H1 (cell line): ENCODE measurements around the gene COL16A1. TPM values are rescaled to one million over a fixed set of nuclear protein-coding genes. Genes with fewer than 3 reads are reported as not detected.

Experiments
- CTCF ChIA-PET: fragments of 300-600 bp; sonication (Branson Sonifier 250); formaldehyde crosslinking; loops from one replicate; lab custom pipeline; 2021; ENCODE audit not compliant: partially characterized antibody; lab: Charles Lee
- POLR2A ChIA-PET: fragments of 300-600 bp; sonication (Branson Sonifier 250); formaldehyde crosslinking; loops from one replicate; lab custom pipeline; 2021; ENCODE audit warnings: inconsistent platforms; ENCODE audit not compliant: partially characterized antibody; lab: Charles Lee
- DNase-seq, 2 experiments: peaks; one replicate each; pipeline versions ENCODE4 v3.0.0 to v3.0.0-alpha.2; 2010 to 2022; ENCODE audit warnings: low spot score in 2 of 2, low read depth in 1 of 2, mixed read lengths in 1 of 2
- FAIRE-seq: peaks from 2 replicates; lab custom pipeline; 2011; peaks lifted over from hg19 to GRCh38; lab: Jason Lieb, UNC
- H2AFZ ChIP-seq: 2 replicates; pipeline ENCODE4 v1.8.1; 2012; ENCODE audit warnings: low read length, inconsistent platforms
- H2AK5ac ChIP-seq: 2 replicates; pipeline ENCODE4 v1.6.1; 2013; ENCODE audit warnings: low read depth, low read length
- H2BK120ac ChIP-seq: replicated peaks from 2 replicates; pipeline ENCODE3; 2013; ENCODE audit warnings: low read depth, low read length, inconsistent platforms
- H2BK12ac ChIP-seq: 2 replicates; pipeline ENCODE4 v1.6.1; 2013; ENCODE audit warnings: low read depth, low read length
- H2BK15ac ChIP-seq: 2 replicates; pipeline ENCODE4 v1.6.1; 2013; ENCODE audit warnings: low read length
- H2BK20ac ChIP-seq: 2 replicates; pipeline ENCODE4 v1.6.1; 2013; ENCODE audit warnings: low read length
- H2BK5ac ChIP-seq: 2 replicates; pipeline ENCODE4 v1.6.1; 2013; ENCODE audit warnings: low read depth, low read length
- H3K14ac ChIP-seq: 2 replicates; pipeline ENCODE4 v1.6.1; 2013; ENCODE audit warnings: inconsistent platforms; ENCODE audit not compliant: insufficient read length
- H3K18ac ChIP-seq: 2 replicates; pipeline ENCODE4 v1.6.1; 2013; ENCODE audit warnings: low read length; ENCODE audit errors: extremely low read depth
- H3K23ac ChIP-seq: 2 replicates; pipeline ENCODE4 v1.6.1; 2013; ENCODE audit warnings: inconsistent platforms; ENCODE audit not compliant: insufficient read length
- H3K23me2 ChIP-seq: 2 replicates; pipeline ENCODE4 v1.6.1; 2013; ENCODE audit warnings: low read depth, low read length
- H3K27ac ChIP-seq: 2 replicates; pipeline ENCODE4 v1.6.1; 2011; ENCODE audit warnings: low read depth, low read length, inconsistent platforms
- H3K27me3 ChIP-seq, 4 experiments: replicated peaks in 1 of 4; 1 replicate in 1 of 4; 2 replicates in 3 of 4; pipeline versions ENCODE4 v1.6.1 to v1.8.1; 2011 to 2013; ENCODE audit warnings: low read length in 3 of 4, mild to moderate bottlenecking in 3 of 4, inconsistent platforms in 2 of 4, mixed read lengths in 2 of 4, moderate library complexity in 1 of 4; ENCODE audit not compliant: control insufficient read depth in 3 of 4, insufficient read depth in 3 of 4; ENCODE audit errors: extremely low read depth in 1 of 4
- H3K36me3 ChIP-seq, 4 experiments: 2 replicates each; pipeline versions ENCODE4 v1.6.1 to v1.8.1; 2011 to 2013; ENCODE audit warnings: mild to moderate bottlenecking in 4 of 4, low read length in 3 of 4, moderate library complexity in 2 of 4, control low read depth in 1 of 4, inconsistent platforms in 1 of 4; ENCODE audit not compliant: insufficient read depth in 4 of 4, control insufficient read depth in 2 of 4
- H3K4ac ChIP-seq: replicated peaks from 2 replicates; pipeline ENCODE3; 2013; ENCODE audit warnings: low read length, low read depth, mixed read lengths, inconsistent platforms; ENCODE audit not compliant: insufficient read length
- H3K4me1 ChIP-seq, 4 experiments: replicated peaks in 1 of 4; 1 replicate in 1 of 4; 2 replicates in 3 of 4; pipeline versions ENCODE4 v1.6.1 to v1.8.1; 2011 to 2013; ENCODE audit warnings: low read length in 3 of 4, inconsistent platforms in 2 of 4, mixed read lengths in 1 of 4; ENCODE audit not compliant: insufficient read depth in 4 of 4, control insufficient read depth in 3 of 4
- H3K4me2 ChIP-seq, 2 experiments: 2 replicates each; pipeline versions ENCODE4 v1.6.1 to v1.8.1; 2011 to 2013; ENCODE audit warnings: low read depth in 2 of 2, low read length in 2 of 2, control low read depth in 1 of 2, inconsistent platforms in 1 of 2, mild to moderate bottlenecking in 1 of 2; ENCODE audit not compliant: insufficient read depth in 1 of 2
- H3K4me3 ChIP-seq, 4 experiments: fragments of 200-600, 300-600 bp in 1 of 4; sonication (generic), shearing (Covaris generic), sonication (Bioruptor Twin) in 1 of 4; 2 replicates each; pipeline versions ENCODE4 v1.5.1 to v1.8.1; 2011 to 2016; ENCODE audit warnings: low read length in 4 of 4, low read depth in 3 of 4, control low read depth in 2 of 4, inconsistent platforms in 2 of 4, mild to moderate bottlenecking in 2 of 4, mixed read lengths in 1 of 4, moderate library complexity in 1 of 4; ENCODE audit not compliant: insufficient read depth in 2 of 4; ENCODE audit errors: extremely low read depth in 1 of 4
- H3K56ac ChIP-seq: replicated peaks from 2 replicates; pipeline ENCODE3; 2013; ENCODE audit warnings: low read depth, mild to moderate bottlenecking, mixed read lengths, low read length, inconsistent platforms; ENCODE audit not compliant: insufficient read length
- H3K79me1 ChIP-seq: 2 replicates; pipeline ENCODE4 v1.6.1; 2013; ENCODE audit warnings: low read depth, low read length, control low read depth
- H3K79me2 ChIP-seq, 2 experiments: 2 replicates each; pipeline versions ENCODE4 v1.6.1 to v1.8.1; 2012 to 2013; ENCODE audit warnings: low read length in 2 of 2, mild to moderate bottlenecking in 2 of 2, inconsistent platforms in 1 of 2; ENCODE audit not compliant: insufficient read depth in 2 of 2, control insufficient read depth in 1 of 2
- H3K9ac ChIP-seq, 4 experiments: replicated peaks in 1 of 4; 1 replicate in 1 of 4; 2 replicates in 3 of 4; pipeline versions ENCODE4 v1.6.1 to v1.8.1; 2011 to 2013; ENCODE audit warnings: low read depth in 3 of 4, low read length in 3 of 4, control low read depth in 2 of 4, mild to moderate bottlenecking in 2 of 4, moderate library complexity in 2 of 4, inconsistent platforms in 1 of 4; ENCODE audit errors: extremely low read depth in 1 of 4
- H3K9me3 ChIP-seq, 2 experiments: 2 replicates each; pipeline versions ENCODE4 v1.6.1 to v1.8.1; 2012 to 2013; ENCODE audit warnings: mild to moderate bottlenecking in 2 of 2, moderate library complexity in 2 of 2, control low read depth in 1 of 2, inconsistent platforms in 1 of 2, low read depth in 1 of 2, low read length in 1 of 2, mixed read lengths in 1 of 2; ENCODE audit not compliant: insufficient read depth in 2 of 2
- H4K20me1 ChIP-seq, 2 experiments: replicated peaks in 1 of 2; 2 replicates each; pipeline versions ENCODE3 to v1.8.1; 2011 to 2013; ENCODE audit warnings: inconsistent platforms in 2 of 2, low read length in 2 of 2, mild to moderate bottlenecking in 1 of 2; ENCODE audit not compliant: insufficient read depth in 2 of 2, control insufficient read depth in 1 of 2
- H4K5ac ChIP-seq: 2 replicates; pipeline ENCODE4 v1.6.1; 2013; ENCODE audit warnings: low read length, low read depth, mixed read lengths, inconsistent platforms; ENCODE audit not compliant: insufficient read length
- H4K8ac ChIP-seq: 2 replicates; pipeline ENCODE4 v1.8.0; 2013; ENCODE audit warnings: mild to moderate bottlenecking, moderate library complexity, low read length, inconsistent platforms; ENCODE audit not compliant: insufficient read depth; ENCODE audit errors: extremely low read depth
- H4K91ac ChIP-seq: replicated peaks from 2 replicates; pipeline ENCODE3; 2013; ENCODE audit warnings: low read length, mixed read lengths, inconsistent platforms; ENCODE audit not compliant: insufficient read length
- ASH2L ChIP-seq: fragments of 200-600, 300-600 bp; sonication (generic); IDR thresholded peaks from one replicate; pipeline ENCODE4 v1.7.1; 2017; ENCODE audit warnings: low read length
- BACH1 ChIP-seq: IDR thresholded peaks from 2 replicates; pipeline ENCODE4 v1.6.1; 2012; ENCODE audit warnings: low read length, improper control_type of control experiment
- BRCA1 ChIP-seq: IDR thresholded peaks from 2 replicates; pipeline ENCODE4 v1.6.1; 2012; ENCODE audit warnings: low read depth, low read length, improper control_type of control experiment
- CHD2 ChIP-seq: IDR thresholded peaks from 2 replicates; pipeline ENCODE4 v1.6.1; 2012; ENCODE audit warnings: low read length, improper control_type of control experiment
- EZH2 ChIP-seq: fragments of 200-600 bp; sonication (generic); IDR thresholded peaks from 2 replicates; pipeline ENCODE4 v1.7.1; 2012; ENCODE audit warnings: low read depth, mild to moderate bottlenecking, moderate library complexity, low read length, inconsistent platforms; ENCODE audit not compliant: severe bottlenecking
- GTF2F1 ChIP-seq: IDR thresholded peaks from 2 replicates; pipeline ENCODE4 v1.6.1; 2012; ENCODE audit warnings: low read depth, low read length, improper control_type of control experiment, borderline replicate concordance
- HDAC2 ChIP-seq, 2 experiments: fragments of 300-600 bp in 1 of 2; sonication (generic) in 1 of 2; IDR thresholded peaks; 2 replicates each; pipeline ENCODE4 v1.6.1; 2011 to 2012; ENCODE audit warnings: low read depth in 2 of 2, low read length in 2 of 2, mild to moderate bottlenecking in 2 of 2, moderate library complexity in 2 of 2, borderline replicate concordance in 1 of 2, inconsistent platforms in 1 of 2
- JUND ChIP-seq: IDR thresholded peaks from 2 replicates; pipeline ENCODE4 v1.6.1; 2011; ENCODE audit warnings: mild to moderate bottlenecking, improper control_type of control experiment, low read length
- MAFK ChIP-seq: IDR thresholded peaks from 2 replicates; pipeline ENCODE4 v1.6.1; 2012; ENCODE audit warnings: low read depth, mild to moderate bottlenecking, improper control_type of control experiment, low read length
- RAD21 ChIP-seq, 2 experiments: IDR thresholded peaks in 1 of 2; conservative IDR thresholded peaks in 1 of 2; 2 replicates each; pipeline ENCODE4 v1.6.1; 2011; ENCODE audit warnings: low read depth in 2 of 2, low read length in 2 of 2, improper control_type of control experiment in 1 of 2, inconsistent platforms in 1 of 2, mild to moderate bottlenecking in 1 of 2, moderate library complexity in 1 of 2
- RBBP5 ChIP-seq: IDR thresholded peaks from 2 replicates; pipeline ENCODE4 v1.7.1; 2012; ENCODE audit warnings: low read depth, mild to moderate bottlenecking, inconsistent platforms, low read length, moderate library complexity, borderline replicate concordance
- RFX5 ChIP-seq: IDR thresholded peaks from 2 replicates; pipeline ENCODE4 v1.6.1; 2011; ENCODE audit warnings: low read depth, low read length, improper control_type of control experiment, borderline replicate concordance
- SIRT6 ChIP-seq: IDR thresholded peaks from one replicate; pipeline ENCODE4 v1.7.1; 2012; ENCODE audit warnings: low read length, inconsistent platforms
- SP2 ChIP-seq: IDR thresholded peaks from 2 replicates; pipeline ENCODE4 v1.6.1; 2012; ENCODE audit warnings: mild to moderate bottlenecking, low read length, inconsistent platforms
- TBP ChIP-seq: IDR thresholded peaks from 2 replicates; pipeline ENCODE4 v1.6.1; 2011; ENCODE audit warnings: low read depth, low read length, improper control_type of control experiment
- WGBS, 2 experiments: shearing (Covaris generic) in 1 of 2; methylation state at CpG; one replicate each; pipeline versions ENCODE4 v1.1.6 to v1.1.7; 2013 to 2015; ENCODE audit warnings: low lambda C conversion rate in 2 of 2, mixed read lengths in 2 of 2, inconsistent platforms in 1 of 2, low coverage in 1 of 2, missing lambda C conversion rate in 1 of 2; ENCODE audit not compliant: insufficient replicate concordance in 2 of 2, insufficient coverage in 1 of 2, insufficient read length in 1 of 2; ENCODE audit errors: extremely low coverage in 1 of 2, missing lambda C conversion rate in 1 of 2; 5-methylcytosine and 5-hydroxymethylcytosine counted together
- polyA plus RNA-seq, 7 experiments: library from polyadenylated mRNA; depleted of rRNA in 3 of 7; stranded (reverse) in 5 of 7; unstranded in 2 of 7; fragments of >200 nt in 5 of 7; fragments of 200-250 nt in 2 of 7; gene quantifications; 1 replicate in 5 of 7; 2 replicates in 1 of 7; 4 replicates in 1 of 7; pipeline versions ENCODE4 v1.2.1 to v1.2.3, GENCODE V29; 2011 to 2013; ENCODE audit warnings: missing spikeins in 2 of 7, mixed read lengths in 2 of 7
- total RNA-seq: library from RNA; stranded (reverse); fragmentation: NEBNext Ultra II Directional; extraction: Animal tissue kit (Norgen Biotek cat#: 25700); gene quantifications from 2 replicates; pipeline ENCODE4 v1.2.1, GENCODE V29; 2021

COL16A1 gene
- total and polyA plus RNA-seq, 2 of the 8 experiments (the other 6 are each of a cell fraction or from before 2014, with no cell fraction given): 2.0 to 10.5 TPM

DNA sequence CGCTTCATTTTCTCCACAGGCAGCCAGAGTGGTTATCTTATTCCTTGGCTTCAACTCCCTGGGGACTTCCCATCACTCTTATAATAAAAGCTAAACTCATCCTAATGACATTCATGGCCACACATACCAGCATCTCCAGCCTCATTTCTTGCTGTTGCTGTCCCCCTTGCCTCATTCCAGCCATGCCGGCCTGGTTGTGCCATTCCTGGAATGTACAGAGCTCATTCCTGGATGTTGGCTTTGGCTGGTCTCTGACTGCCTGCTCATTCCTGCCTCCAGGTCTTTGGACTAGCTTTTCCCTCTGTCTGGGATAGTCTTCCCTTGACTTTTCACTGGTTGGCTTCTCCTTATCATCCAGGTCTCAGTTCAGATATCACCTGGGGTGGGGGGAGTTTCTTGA lies 56.7 kb downstream of the COL16A1 start:
- H3K56ac ChIP-seq: no peak overlapping the region
- CTCF ChIA-PET: interaction anchor here (1.0 kb wide), 1 partner anchor 68 kb away, joined by 3 read pairs; no protein-coding TSS in a partner anchor
- no peak overlapping the region for H3K4me3 ChIP-seq
- TF ChIP-seq TBP (no peak), RAD21 (IDR thresholded peaks at IDR 0.05 in 1 of 2, conservative IDR thresholded peaks at IDR 0.05 in 1 of 2; ENCODE audit: low read depth in 2 of 2, low read length in 2 of 2) (no peak), GTF2F1 (no peak), RFX5 (no peak), CHD2 (no peak), HDAC2 (IDR thresholded peaks at IDR 0.05; ENCODE audit: borderline replicate concordance in 1 of 2, low read depth in 2 of 2, low read length in 2 of 2) (no peak), BRCA1 (no peak), RBBP5 (no peak), SP2 (no peak), JUND (no peak), SIRT6 (no peak), MAFK (no peak), BACH1 (no peak), EZH2 (no peak), ASH2L (no peak)

More for the DNA sequence above, 56.7 kb downstream of the COL16A1 start:
- H3K14ac ChIP-seq: no peak overlapping the region
- H2BK15ac ChIP-seq: no peak overlapping the region
- no peak overlapping the region for H3K18ac ChIP-seq
- H2BK120ac ChIP-seq: no peak overlapping the region
- peaks cover 9% of the 10 kb centered on the region for H3K23me2 ChIP-seq
- H2AFZ ChIP-seq: no peak overlapping the region
- DNase-seq: no peak
- H3K4me1 ChIP-seq: peaks cover 3 to 17% (median 5%) of the 10 kb centered on the region in 4 experiments
- POLR2A ChIA-PET: interaction anchor here (1.2 to 1.8 kb wide), 2 partner anchors 12 to 14 kb away, joined by 3 read pairs; no protein-coding TSS in a partner anchor
- H3K36me3 ChIP-seq: no peaks in the 10 kb centered on the region
- H2BK20ac ChIP-seq: no peak overlapping the region
- no peaks in the 10 kb centered on the region; the same call in 1 of the 2 replicates for H3K79me1 ChIP-seq
- H4K91ac ChIP-seq: no peak overlapping the region
- no peaks in the 10 kb centered on the region for H3K27me3 ChIP-seq
- no peak overlapping the region for H2AK5ac ChIP-seq
- H4K5ac ChIP-seq: no peak overlapping the region
- no peak overlapping the region for H2BK12ac ChIP-seq
- peaks cover 0 to 2% of the 10 kb centered on the region in 2 experiments for H4K20me1 ChIP-seq
- H4K8ac ChIP-seq: no peak overlapping the region
- WGBS, 2 experiments: 83% methylated on average over 2 of the region's 2 CpGs; no CpG with 5 or more reads in 1 of the 2 experiments
- no peak overlapping the region for H3K4me2 ChIP-seq
- H3K4ac ChIP-seq: no peak overlapping the region
- no peak overlapping the region for H3K23ac ChIP-seq
- no peaks in the 10 kb centered on the region for H3K9me3 ChIP-seq
- no peak for FAIRE-seq
- H2BK5ac ChIP-seq: no peak overlapping the region
- H3K27ac ChIP-seq: no peak overlapping the region
- no peak overlapping the region for H3K9ac ChIP-seq
- peaks cover 3 to 21% of the 10 kb centered on the region in 2 experiments; a peak in 2 of 4 replicates for H3K79me2 ChIP-seq
